ENCODE measurements around the gene CA6.

DNA sequence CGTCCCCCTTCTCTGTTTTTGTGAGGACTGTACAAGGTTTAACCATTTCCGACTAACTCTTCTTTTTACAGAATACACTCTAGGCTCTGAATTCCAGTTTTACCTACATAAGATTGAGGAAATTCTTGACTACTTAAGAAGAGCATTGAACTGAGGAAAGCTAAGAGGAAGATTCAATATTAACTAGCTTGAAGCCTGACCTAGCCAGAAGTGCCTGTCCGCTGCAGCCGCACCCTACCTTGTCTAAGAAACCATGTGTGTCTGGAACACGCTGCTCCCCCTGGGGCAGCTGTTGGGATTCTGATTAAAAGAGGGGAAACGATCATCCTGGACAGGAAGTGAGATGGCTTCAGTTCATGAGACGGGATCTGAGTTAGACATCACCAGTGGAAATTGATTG, 28.9 kb downstream of the CA6 start:
- no peak for TF ChIP-seq CTCF (IDR thresholded peaks at IDR 0.05)
- no peak for TF ChIP-seq EZH2 (IDR thresholded peaks at IDR 0.05)
- no peak for TF ChIP-seq EZH2phosphoT487 (IDR thresholded peaks at IDR 0.05)
